ENCODE measurements around the gene EEF1E1. TPM values are rescaled to one million over a fixed set of nuclear protein-coding genes. Genes with fewer than 3 reads are reported as not detected.
"Not testable (repeated sequence)": the region's sequence is repeated elsewhere in the genome, so short reads cannot be mapped to it uniquely, and the experiment has no call there.

Gene EEF1E1
- total RNA-seq, 1 donor from 2014 or later, result 93.6 TPM

DNA sequence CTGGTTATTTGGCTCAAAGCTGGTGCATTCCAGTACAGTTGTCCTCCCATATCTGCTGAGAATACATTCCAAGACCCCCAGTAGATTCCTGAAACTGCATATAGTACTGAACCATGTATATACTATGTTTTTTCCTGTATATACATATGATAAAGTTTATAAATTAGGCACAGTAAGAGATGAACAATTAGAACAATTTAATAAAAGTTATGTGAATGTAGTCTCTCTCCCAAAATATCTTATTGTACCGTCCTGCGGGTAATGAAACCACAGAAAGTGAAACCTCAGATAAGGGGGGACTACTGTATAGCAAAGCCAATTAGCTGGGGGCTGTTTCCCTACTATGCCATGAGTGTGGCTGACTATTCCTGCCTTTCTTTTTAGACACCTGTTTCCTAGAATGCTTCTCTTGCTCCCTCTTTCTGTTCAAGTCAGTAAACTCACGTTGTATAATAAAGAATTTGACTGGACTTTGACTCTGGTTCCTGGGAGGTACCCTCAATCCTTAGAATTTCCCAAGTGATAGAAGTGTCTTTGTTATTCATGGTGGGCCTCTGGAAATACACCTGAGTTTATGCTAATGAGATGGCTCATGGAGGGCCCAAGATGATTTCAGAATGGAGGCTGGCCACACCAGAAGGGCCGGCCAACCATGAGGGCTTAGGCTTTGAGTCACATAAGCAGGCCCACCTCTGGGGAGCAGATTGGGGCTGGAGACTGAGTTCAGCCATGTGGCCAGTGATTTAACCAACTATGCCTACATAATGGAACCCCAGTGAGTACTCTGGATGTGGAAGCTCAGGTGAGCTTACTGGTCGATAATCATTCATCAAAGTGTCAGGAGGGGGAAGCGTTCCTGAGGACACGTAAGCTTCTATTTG lies 37.5 kb downstream of the EEF1E1 start:
- H3K36me3 Mint-ChIP-seq (ENCODE audit: low read depth), result peaks cover 9% of the 10 kb centered on the region
- H3K4me1 Mint-ChIP-seq, result peaks cover 23% of the 10 kb centered on the region
- DNase-seq, result peak; percentile 62

GRCh38 chr6:8063761-8064637 lies 38.3 kb downstream of the EEF1E1 start, which contains the start of gene BLOC1S5:
Gene BLOC1S5 (minus strand): TSS chr6:8064389. CDS start chr6:8064376, 13 bp downstream.
- peaks cover 9% of the 10 kb centered on the region for H3K36me3 Mint-ChIP-seq (ENCODE audit: low read depth)
- peak; percentile 99 for DNase-seq
- H3K27ac Mint-ChIP-seq, result peak within 1 kb of the TSS; percentile 98
- intact Hi-C loops (cut with micrococcal nuclease), result loop anchor here (1.0 to 10.0 kb wide), 8 partner anchors 38 to 749 kb away; partner anchors contain the start of genes BMP6, EEF1E1, SLC35B3 and SNRNP48
- no peaks in the 10 kb centered on the region for H3K27me3 Mint-ChIP-seq
- H3K4me3 Mint-ChIP-seq, result peak within 1 kb of the TSS; percentile 97
- no peaks in the 10 kb centered on the region for H3K9me3 Mint-ChIP-seq
- peaks cover 23% of the 10 kb centered on the region for H3K4me1 Mint-ChIP-seq

More for the DNA sequence above, 37.5 kb downstream of the EEF1E1 start:
- intact Hi-C loops (cut with micrococcal nuclease), result loop anchor here (1.0 to 10.0 kb wide), 9 partner anchors 18 to 750 kb away; partner anchors contain the start of genes BMP6, EEF1E1, SLC35B3 and SNRNP48
- Mint-ChIP-seq H3K27me3 (no peaks in the 10 kb centered on the region), H3K27ac (peak overlapping the region; percentile 98), H3K4me3 (peak overlapping the region; percentile 97), H3K9me3 (no peaks in the 10 kb centered on the region)

DNA sequence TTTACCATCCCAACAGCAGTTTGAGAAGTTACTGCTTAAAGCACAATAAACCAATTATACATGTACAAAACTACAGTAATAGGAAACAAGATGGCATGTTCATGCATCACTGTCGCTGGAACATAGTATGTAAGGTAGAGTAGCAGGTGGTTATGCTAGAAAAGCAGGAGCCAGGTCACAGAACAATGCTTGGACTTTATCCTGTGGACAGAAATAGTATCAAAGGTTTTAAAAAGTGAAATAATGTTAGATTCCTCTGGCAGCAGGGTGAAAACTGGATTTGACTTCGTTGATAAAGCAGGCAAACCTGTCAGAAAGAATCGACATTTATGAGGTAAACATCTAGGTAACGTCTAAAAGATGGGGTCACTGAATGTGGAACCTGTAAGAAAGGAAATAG lies 40.6 kb downstream of the EEF1E1 start:
- no peak overlapping the region for H3K4me3 Mint-ChIP-seq
- H3K4me1 Mint-ChIP-seq, result peaks cover 25% of the 10 kb centered on the region
- no peak overlapping the region for H3K27ac Mint-ChIP-seq
- H3K36me3 Mint-ChIP-seq (ENCODE audit: low read depth), result peaks cover 16% of the 10 kb centered on the region
- no peak for DNase-seq
- H3K9me3 Mint-ChIP-seq, result no peaks in the 10 kb centered on the region
- H3K27me3 Mint-ChIP-seq, result no peaks in the 10 kb centered on the region
- intact Hi-C loops (cut with micrococcal nuclease), result loop anchor here (10.0 kb wide), 1 partner anchor 747 kb away; the partner anchor contains the start of gene SSR1

DNA sequence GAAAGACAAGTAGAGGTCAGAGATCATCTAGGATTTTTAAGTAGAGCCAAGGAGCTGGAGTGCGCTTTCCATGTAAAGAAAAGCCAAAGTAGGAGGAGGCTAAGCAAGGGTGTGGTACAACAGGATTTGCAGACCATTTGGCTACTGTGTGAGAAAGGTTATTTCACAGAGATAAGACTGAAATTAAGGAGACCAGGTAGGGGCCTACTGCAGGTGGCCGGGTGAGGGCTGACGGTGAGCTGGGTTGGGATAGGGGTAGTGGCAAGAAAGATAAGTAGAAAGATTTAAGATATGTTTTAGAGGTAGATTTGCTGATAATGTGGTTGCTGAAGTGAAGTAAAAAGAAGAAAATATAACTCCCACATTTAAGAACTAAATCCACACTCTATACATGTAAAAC lies 42.0 kb downstream of the EEF1E1 start:
- Mint-ChIP-seq H3K4me3 (no peak overlapping the region), H3K27me3 (no peaks in the 10 kb centered on the region), H3K27ac (no peak overlapping the region), H3K4me1 (peaks cover 15% of the 10 kb centered on the region), H3K36me3 (ENCODE audit: low read depth) (peaks cover 20% of the 10 kb centered on the region), H3K9me3 (no peaks in the 10 kb centered on the region)
- no peak for DNase-seq
- intact Hi-C loops (cut with micrococcal nuclease), result loop anchor here (10.0 kb wide), 1 partner anchor 746 kb away; the partner anchor contains the start of gene SSR1

- no peak overlapping the region for H3K4me3 Mint-ChIP-seq
Observed at GRCh38 chr6:8059129-8059528, 43.2 kb downstream of the EEF1E1 start.

GRCh38 chr6:8057793-8058192 lies 44.6 kb downstream of the EEF1E1 start:
- no peak overlapping the region for H3K4me3 Mint-ChIP-seq
- no peaks in the 10 kb centered on the region for H3K9me3 Mint-ChIP-seq
- intact Hi-C loops (cut with micrococcal nuclease), result loop anchor here (2.0 kb wide), 1 partner anchor 335 kb away; no protein-coding TSS in a partner anchor
- H3K36me3 Mint-ChIP-seq (ENCODE audit: low read depth), result peaks cover 23% of the 10 kb centered on the region
- peaks cover 4% of the 10 kb centered on the region for H3K4me1 Mint-ChIP-seq
- H3K27me3 Mint-ChIP-seq, result no peaks in the 10 kb centered on the region
- no peak for DNase-seq
- H3K27ac Mint-ChIP-seq, result no peak overlapping the region

More at GRCh38 chr6:8059129-8059528, 43.2 kb downstream of the EEF1E1 start:
- peaks cover 21% of the 10 kb centered on the region for H3K36me3 Mint-ChIP-seq (ENCODE audit: low read depth)
- no peaks in the 10 kb centered on the region for H3K9me3 Mint-ChIP-seq
- H3K27me3 Mint-ChIP-seq, result no peaks in the 10 kb centered on the region
- DNase-seq, result no peak
- intact Hi-C loops (cut with micrococcal nuclease), result loop anchor here (2.0 kb wide), 1 partner anchor 336 kb away; no protein-coding TSS in a partner anchor
- H3K27ac Mint-ChIP-seq, result no peak overlapping the region
- peaks cover 6% of the 10 kb centered on the region for H3K4me1 Mint-ChIP-seq

DNA sequence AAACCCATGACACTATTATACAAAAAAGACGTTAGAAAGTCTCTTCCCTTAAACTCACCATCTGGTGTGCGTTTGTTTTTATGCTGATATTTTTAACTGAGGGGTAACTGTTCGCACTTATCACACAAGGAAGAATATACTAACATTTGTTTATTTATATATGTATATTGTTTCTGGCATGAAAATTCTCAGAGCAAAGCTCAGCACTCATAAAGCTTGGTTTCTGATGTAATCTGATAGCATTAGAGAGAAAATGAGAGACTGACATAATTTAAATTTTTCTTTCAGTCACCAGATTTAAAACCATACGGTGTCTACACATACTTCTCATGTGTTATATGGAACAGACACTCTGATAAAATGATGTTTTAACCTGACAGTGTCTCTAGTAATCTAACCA lies 45.1 kb downstream of the EEF1E1 start:
- DNase-seq, result no peak
- intact Hi-C loops (cut with micrococcal nuclease), result no loop called here

DNA sequence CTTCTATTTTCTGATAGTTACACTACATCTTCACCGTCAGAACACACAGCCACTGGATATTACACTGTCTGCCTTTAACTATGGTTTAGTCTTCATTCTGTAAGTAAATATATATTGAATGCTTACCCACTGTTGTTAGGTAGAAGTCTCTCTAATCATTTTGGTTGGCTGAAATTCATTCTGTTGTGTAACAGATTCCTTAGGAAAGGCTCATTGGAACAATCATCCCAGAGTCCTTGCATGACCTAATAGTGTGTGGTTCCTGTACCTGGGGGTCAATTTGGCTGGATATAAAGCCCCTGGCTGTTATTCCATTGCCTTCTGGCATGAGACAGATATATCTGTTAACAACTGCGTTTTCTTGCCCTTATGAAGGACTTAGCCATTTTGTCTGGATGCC lies 48.1 kb downstream of the EEF1E1 start:
- DNase-seq, result no peak
- H3K36me3 Mint-ChIP-seq (ENCODE audit: low read depth), result peaks cover 29% of the 10 kb centered on the region
- intact Hi-C loops (cut with micrococcal nuclease), result no loop called here
- no peak overlapping the region for H3K4me3 Mint-ChIP-seq
- H3K27me3 Mint-ChIP-seq, result no peaks in the 10 kb centered on the region
- peaks cover 2% of the 10 kb centered on the region for H3K4me1 Mint-ChIP-seq
- no peaks in the 10 kb centered on the region for H3K9me3 Mint-ChIP-seq
- no peak overlapping the region for H3K27ac Mint-ChIP-seq

More for the DNA sequence above, 45.1 kb downstream of the EEF1E1 start:
- Mint-ChIP-seq H3K4me1 (peaks cover 2% of the 10 kb centered on the region), H3K9me3 (no peaks in the 10 kb centered on the region), H3K27ac (no peak overlapping the region), H3K4me3 (no peak overlapping the region), H3K36me3 (ENCODE audit: low read depth) (peaks cover 22% of the 10 kb centered on the region), H3K27me3 (no peaks in the 10 kb centered on the region)

GRCh38 chr6:8047541-8048292 lies 54.6 kb downstream of the EEF1E1 start:
- intact Hi-C loops (cut with micrococcal nuclease), result no loop called here
- H3K27me3 Mint-ChIP-seq, result no peaks in the 10 kb centered on the region
- H3K9me3 Mint-ChIP-seq, result peaks cover 12% of the 10 kb centered on the region
- no peak overlapping the region for H3K27ac Mint-ChIP-seq
- H3K4me3 Mint-ChIP-seq, result no peak overlapping the region
- no peak for DNase-seq
- peaks cover 49% of the 10 kb centered on the region for H3K36me3 Mint-ChIP-seq (ENCODE audit: low read depth)
- H3K4me1 Mint-ChIP-seq, result peaks cover 6% of the 10 kb centered on the region

GRCh38 chr6:8045769-8046168 lies 56.6 kb downstream of the EEF1E1 start:
- H3K27me3 Mint-ChIP-seq; H3K4me1 Mint-ChIP-seq; DNase-seq; H3K27ac Mint-ChIP-seq; H3K4me3 Mint-ChIP-seq; intact Hi-C loops (cut with micrococcal nuclease): not testable (repeated sequence)
- H3K36me3 Mint-ChIP-seq (ENCODE audit: low read depth), result peaks cover 44% of the 10 kb centered on the region
- H3K9me3 Mint-ChIP-seq, result peaks cover 12% of the 10 kb centered on the region

- H3K36me3 Mint-ChIP-seq (ENCODE audit: low read depth), result peaks cover 45% of the 10 kb centered on the region
- no peak overlapping the region for H3K4me3 Mint-ChIP-seq
- no peak for DNase-seq
- H3K27ac Mint-ChIP-seq, result no peak overlapping the region
- peaks cover 6% of the 10 kb centered on the region for H3K4me1 Mint-ChIP-seq
- H3K9me3 Mint-ChIP-seq, result peaks cover 12% of the 10 kb centered on the region
- intact Hi-C loops (cut with micrococcal nuclease), result no loop called here
- no peaks in the 10 kb centered on the region for H3K27me3 Mint-ChIP-seq
Observed at GRCh38 chr6:8043221-8043620, 59.1 kb downstream of the EEF1E1 start.

GRCh38 chr6:8041913-8042583 lies 60.3 kb downstream of the EEF1E1 start:
- no peak for DNase-seq
- Mint-ChIP-seq H3K4me3 (no peak overlapping the region), H3K4me1 (peaks cover 4% of the 10 kb centered on the region), H3K27ac (no peak overlapping the region), H3K9me3 (peaks cover 9% of the 10 kb centered on the region), H3K36me3 (ENCODE audit: low read depth) (peaks cover 46% of the 10 kb centered on the region), H3K27me3 (no peaks in the 10 kb centered on the region)
- intact Hi-C loops (cut with micrococcal nuclease), result no loop called here
